ENCODE data around the gene TST. TPM values are rescaled to one million over a fixed set of nuclear protein-coding genes. Genes with fewer than 3 reads are reported as not detected.

The TST gene
- total and polyA plus RNA-seq, 10 of the 15 experiments (the other 5 are each of a cell fraction or from before 2014, with no cell fraction given) = 2.4 to 24.6 (median 10.4) TPM

DNA sequence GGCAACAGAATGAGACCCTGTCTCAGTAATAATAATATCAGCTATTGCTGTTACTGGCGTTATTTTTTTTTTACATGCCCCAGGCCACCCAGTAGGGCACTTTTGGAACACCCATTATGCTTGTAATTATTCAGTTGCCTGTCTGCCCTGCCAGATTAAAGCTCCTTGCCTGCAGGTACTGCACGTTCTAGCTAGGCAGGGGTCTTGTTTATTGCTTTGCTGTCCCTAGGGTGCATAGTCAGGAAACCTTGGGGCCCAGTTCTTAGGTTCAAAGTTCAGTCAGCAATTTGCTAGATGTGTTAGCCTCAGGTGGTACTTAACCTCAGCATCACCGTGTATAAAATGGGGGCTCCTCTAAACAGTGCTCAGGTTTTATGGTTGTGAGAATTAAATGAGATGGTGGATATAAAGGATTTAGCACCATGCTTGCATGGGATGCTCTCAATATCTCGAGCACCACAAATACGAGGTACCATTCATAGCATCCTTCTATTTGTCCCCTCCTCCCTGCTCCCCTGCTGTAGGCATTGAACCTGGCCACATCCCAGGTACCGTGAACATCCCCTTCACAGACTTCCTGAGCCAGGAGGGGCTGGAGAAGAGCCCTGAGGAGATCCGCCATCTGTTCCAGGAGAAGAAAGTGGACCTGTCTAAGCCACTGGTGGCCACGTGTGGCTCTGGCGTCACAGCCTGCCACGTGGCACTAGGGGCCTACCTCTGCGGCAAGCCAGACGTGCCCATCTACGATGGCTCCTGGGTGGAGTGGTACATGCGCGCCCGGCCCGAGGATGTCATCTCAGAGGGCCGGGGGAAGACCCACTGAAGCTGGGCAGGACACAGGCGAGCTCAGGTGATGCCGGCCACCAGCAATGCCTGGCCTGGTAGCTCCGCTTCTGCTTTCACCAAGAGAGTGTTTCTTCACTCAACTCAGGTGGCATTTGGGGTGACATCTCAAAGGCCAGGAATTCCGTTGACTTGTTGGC is 9.7 kb upstream of the TST start:
- H3K9ac ChIP-seq (ENCODE audit: control insufficient read depth, insufficient read depth, low read length) = no peak overlapping the region
- WGBS (ENCODE audit: insufficient coverage, insufficient replicate concordance, low lambda C conversion rate, missing lambda C conversion rate) = 91% methylated on average over 22 of the region's 22 CpGs
- no peak overlapping the region for H3K4me2 ChIP-seq (ENCODE audit: control insufficient read depth, insufficient read depth)
- intact Hi-C loops (cut with micrococcal nuclease; ENCODE audit: unreplicated experiment) = no loop called here
- no peak for DNase-seq (ENCODE audit: low read depth, low spot score)
- no peak for FAIRE-seq
- H2AFZ ChIP-seq (ENCODE audit: control insufficient read depth, low read depth, low read length) = no peak overlapping the region
- H3K4me1 ChIP-seq (ENCODE audit: control insufficient read depth, insufficient read depth, low read length) = no peaks in the 10 kb centered on the region
- H3K27me3 ChIP-seq (replicated peaks in 1 of 2; ENCODE audit: control insufficient read depth in 2 of 2, insufficient read depth in 2 of 2, low read length in 1 of 2) = no peaks in the 10 kb centered on the region
- ChIA-PET CTCF (interaction anchor here (1.3 to 1.7 kb wide), 3 partner anchors 8 to 15 kb away, joined by 3 to 10 read pairs (median 7); no protein-coding TSS in a partner anchor), POLR2A (no interaction called here), RAD21 (ENCODE audit: unreplicated experiment) (no interaction called here), SMC1A (ENCODE audit: uncharacterized antibody, unreplicated experiment) (interaction anchor here (1.3 kb wide), 1 partner anchor 14 kb away, joined by 3 read pairs; no protein-coding TSS in a partner anchor)
- H3K9me3 ChIP-seq (replicated peaks; ENCODE audit: control insufficient read depth, insufficient read depth, low read length) = no peaks in the 10 kb centered on the region
- BruUV-seq (replicated peaks) = no TSS peak
- ATAC-seq = no peak
- H3K36me3 ChIP-seq (ENCODE audit: control insufficient read depth in 2 of 2, insufficient read depth in 2 of 2, low read length in 1 of 2) = no peaks in the 10 kb centered on the region
- no peaks in the 10 kb centered on the region for H3K79me2 ChIP-seq (ENCODE audit: control insufficient read depth, insufficient read depth, low read length)
- TF ChIP-seq BHLHE40 (IDR thresholded peaks at IDR 0.05; ENCODE audit: borderline replicate concordance in 1 of 2, low read depth in 2 of 2, low read length in 1 of 2) (no peak), SIX5 (IDR thresholded peaks at IDR 0.05; ENCODE audit: low read depth, low read length, severe bottlenecking) (no peak), EZH2 (IDR thresholded peaks at IDR 0.05; ENCODE audit: borderline replicate concordance, control insufficient read depth, low read depth, low read length) (no peak), NFIC (IDR thresholded peaks at IDR 0.05; ENCODE audit: low read depth, low read length) (no peak), TAF1 (IDR thresholded peaks at IDR 0.05; ENCODE audit: borderline replicate concordance, low read depth, low read length) (no peak), BCL11A (IDR thresholded peaks at IDR 0.05; ENCODE audit: low read depth, low read length) (no peak), ATF2 (IDR thresholded peaks at IDR 0.05; ENCODE audit: low read length) (no peak), MTA2 (IDR thresholded peaks at IDR 0.05; ENCODE audit: low read depth) (no peak), POU2F2 (IDR thresholded peaks at IDR 0.05; ENCODE audit: borderline replicate concordance, low read depth, low read length) (no peak), FOXM1 (IDR thresholded peaks at IDR 0.05; ENCODE audit: low read depth, low read length) (no peak)
- TF ChIP-seq, protein P1, sequence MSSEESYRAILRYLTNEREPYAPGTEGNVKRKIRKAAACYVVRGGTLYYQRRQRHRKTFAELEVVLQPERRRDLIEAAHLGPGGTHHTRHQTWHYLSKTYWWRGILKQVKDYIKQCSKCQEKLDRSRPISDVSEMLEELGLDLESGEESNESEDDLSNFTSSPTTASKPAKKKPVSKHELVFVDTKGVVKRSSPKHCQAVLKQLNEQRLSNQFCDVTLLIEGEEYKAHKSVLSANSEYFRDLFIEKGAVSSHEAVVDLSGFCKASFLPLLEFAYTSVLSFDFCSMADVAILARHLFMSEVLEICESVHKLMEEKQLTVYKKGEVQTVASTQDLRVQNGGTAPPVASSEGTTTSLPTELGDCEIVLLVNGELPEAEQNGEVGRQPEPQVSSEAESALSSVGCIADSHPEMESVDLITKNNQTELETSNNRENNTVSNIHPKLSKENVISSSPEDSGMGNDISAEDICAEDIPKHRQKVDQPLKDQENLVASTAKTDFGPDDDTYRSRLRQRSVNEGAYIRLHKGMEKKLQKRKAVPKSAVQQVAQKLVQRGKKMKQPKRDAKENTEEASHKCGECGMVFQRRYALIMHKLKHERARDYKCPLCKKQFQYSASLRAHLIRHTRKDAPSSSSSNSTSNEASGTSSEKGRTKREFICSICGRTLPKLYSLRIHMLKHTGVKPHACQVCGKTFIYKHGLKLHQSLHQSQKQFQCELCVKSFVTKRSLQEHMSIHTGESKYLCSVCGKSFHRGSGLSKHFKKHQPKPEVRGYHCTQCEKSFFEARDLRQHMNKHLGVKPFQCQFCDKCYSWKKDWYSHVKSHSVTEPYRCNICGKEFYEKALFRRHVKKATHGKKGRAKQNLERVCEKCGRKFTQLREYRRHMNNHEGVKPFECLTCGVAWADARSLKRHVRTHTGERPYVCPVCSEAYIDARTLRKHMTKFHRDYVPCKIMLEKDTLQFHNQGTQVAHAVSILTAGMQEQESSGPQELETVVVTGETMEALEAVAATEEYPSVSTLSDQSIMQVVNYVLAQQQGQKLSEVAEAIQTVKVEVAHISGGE (CRISPR knock-in tag; IDR thresholded peaks at IDR 0.05) = no peak
- TF ChIP-seq, protein P2, sequence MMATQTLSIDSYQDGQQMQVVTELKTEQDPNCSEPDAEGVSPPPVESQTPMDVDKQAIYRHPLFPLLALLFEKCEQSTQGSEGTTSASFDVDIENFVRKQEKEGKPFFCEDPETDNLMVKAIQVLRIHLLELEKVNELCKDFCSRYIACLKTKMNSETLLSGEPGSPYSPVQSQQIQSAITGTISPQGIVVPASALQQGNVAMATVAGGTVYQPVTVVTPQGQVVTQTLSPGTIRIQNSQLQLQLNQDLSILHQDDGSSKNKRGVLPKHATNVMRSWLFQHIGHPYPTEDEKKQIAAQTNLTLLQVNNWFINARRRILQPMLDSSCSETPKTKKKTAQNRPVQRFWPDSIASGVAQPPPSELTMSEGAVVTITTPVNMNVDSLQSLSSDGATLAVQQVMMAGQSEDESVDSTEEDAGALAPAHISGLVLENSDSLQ (IDR thresholded peaks at IDR 0.05) = no peak
- TF ChIP-seq, protein P3, sequence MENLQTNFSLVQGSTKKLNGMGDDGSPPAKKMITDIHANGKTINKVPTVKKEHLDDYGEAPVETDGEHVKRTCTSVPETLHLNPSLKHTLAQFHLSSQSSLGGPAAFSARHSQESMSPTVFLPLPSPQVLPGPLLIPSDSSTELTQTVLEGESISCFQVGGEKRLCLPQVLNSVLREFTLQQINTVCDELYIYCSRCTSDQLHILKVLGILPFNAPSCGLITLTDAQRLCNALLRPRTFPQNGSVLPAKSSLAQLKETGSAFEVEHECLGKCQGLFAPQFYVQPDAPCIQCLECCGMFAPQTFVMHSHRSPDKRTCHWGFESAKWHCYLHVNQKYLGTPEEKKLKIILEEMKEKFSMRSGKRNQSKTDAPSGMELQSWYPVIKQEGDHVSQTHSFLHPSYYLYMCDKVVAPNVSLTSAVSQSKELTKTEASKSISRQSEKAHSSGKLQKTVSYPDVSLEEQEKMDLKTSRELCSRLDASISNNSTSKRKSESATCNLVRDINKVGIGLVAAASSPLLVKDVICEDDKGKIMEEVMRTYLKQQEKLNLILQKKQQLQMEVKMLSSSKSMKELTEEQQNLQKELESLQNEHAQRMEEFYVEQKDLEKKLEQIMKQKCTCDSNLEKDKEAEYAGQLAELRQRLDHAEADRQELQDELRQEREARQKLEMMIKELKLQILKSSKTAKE (IDR thresholded peaks at IDR 0.05; ENCODE audit: low read depth, poor library complexity, severe bottlenecking) = no peak
- in situ Hi-C loops (cut with MboI) = no loop called here
- no peak overlapping the region for H3K4me3 ChIP-seq
- H4K20me1 ChIP-seq (ENCODE audit: control insufficient read depth, insufficient read depth) = no peaks in the 10 kb centered on the region
- no peak overlapping the region for H3K27ac ChIP-seq (ENCODE audit: control insufficient read depth, insufficient read depth)
